H9 (cell line): ENCODE results near the gene FAM20A. TPM values are rescaled to one million over a fixed set of nuclear protein-coding genes. Genes with fewer than 3 reads are reported as not detected.

Experiments
- DNase-seq: peaks from one replicate; pipeline ENCODE4 v3.0.0-alpha.2; 2017
- H2AFZ ChIP-seq: one replicate; pipeline ENCODE4 v1.6.1; 2013; ENCODE audit warnings: mild to moderate bottlenecking, low read length, control low read depth, moderate library complexity
- H2AK5ac ChIP-seq: 2 replicates; pipeline ENCODE4 v1.6.1; 2013; ENCODE audit warnings: low read length, control low read depth, mixed read lengths; ENCODE audit not compliant: insufficient read length
- H2BK120ac ChIP-seq: one replicate; pipeline ENCODE4 v1.6.1; 2013; ENCODE audit warnings: low read depth, mild to moderate bottlenecking, low read length, control low read depth, inconsistent platforms; ENCODE audit not compliant: poor library complexity, severe bottlenecking
- H2BK12ac ChIP-seq: 2 replicates; pipeline ENCODE4 v1.6.1; 2013; ENCODE audit warnings: low read length, control low read depth, mixed read lengths, low read depth; ENCODE audit not compliant: insufficient read length
- H2BK15ac ChIP-seq: 2 replicates; pipeline ENCODE4 v1.6.1; 2013; ENCODE audit warnings: low read depth, low read length, control low read depth
- H2BK20ac ChIP-seq: one replicate; pipeline ENCODE4 v1.6.1; 2013; ENCODE audit warnings: low read depth, mild to moderate bottlenecking, low read length, control low read depth, inconsistent platforms; ENCODE audit not compliant: poor library complexity, severe bottlenecking
- H2BK5ac ChIP-seq: 2 replicates; pipeline ENCODE4 v1.6.1; 2013; ENCODE audit warnings: low read length, control low read depth, mixed read lengths; ENCODE audit not compliant: insufficient read length
- H3K14ac ChIP-seq: 2 replicates; pipeline ENCODE4 v1.6.1; 2013; ENCODE audit warnings: low read length, control low read depth; ENCODE audit not compliant: insufficient read depth
- H3K18ac ChIP-seq: 2 replicates; pipeline ENCODE4 v1.6.1; 2013; ENCODE audit warnings: low read depth, mild to moderate bottlenecking, mixed read lengths, low read length, control low read depth; ENCODE audit not compliant: insufficient read length
- H3K23ac ChIP-seq: 2 replicates; pipeline ENCODE4 v1.6.1; 2013; ENCODE audit warnings: low read length, control low read depth, mixed read lengths, low read depth; ENCODE audit not compliant: insufficient read length
- H3K23me2 ChIP-seq: 2 replicates; pipeline ENCODE4 v1.6.1; 2013; ENCODE audit warnings: low read depth, mild to moderate bottlenecking, mixed read lengths, low read length, control low read depth; ENCODE audit not compliant: insufficient read length, poor library complexity, severe bottlenecking
- H3K27ac ChIP-seq: 2 replicates; pipeline ENCODE4 v1.5.1; 2013; ENCODE audit warnings: low read length, control low read depth, mixed read lengths, low read depth; ENCODE audit not compliant: insufficient read length
- H3K27me3 ChIP-seq: 2 replicates; pipeline ENCODE4 v1.6.1; 2013; ENCODE audit warnings: low read length, control low read depth, inconsistent platforms; ENCODE audit not compliant: insufficient read depth
- H3K4ac ChIP-seq: 2 replicates; pipeline ENCODE4 v1.6.1; 2013; ENCODE audit warnings: low read depth, mild to moderate bottlenecking, control low read depth, inconsistent platforms, low read length, moderate library complexity
- H3K4me1 ChIP-seq: 2 replicates; pipeline ENCODE4 v1.6.1; 2013; ENCODE audit warnings: low read length, control low read depth, inconsistent platforms; ENCODE audit not compliant: insufficient read depth
- H3K4me2 ChIP-seq: 2 replicates; pipeline ENCODE4 v1.6.1; 2013; ENCODE audit warnings: low read length, control low read depth, mixed read lengths; ENCODE audit not compliant: insufficient read length, insufficient read depth
- H3K56ac ChIP-seq: 2 replicates; pipeline ENCODE4 v1.6.1; 2013; ENCODE audit warnings: low read depth, mild to moderate bottlenecking, mixed read lengths, low read length, control low read depth; ENCODE audit not compliant: insufficient read length
- H3K79me1 ChIP-seq: 2 replicates; pipeline ENCODE4 v1.6.1; 2013; ENCODE audit warnings: low read depth, mild to moderate bottlenecking, moderate library complexity, low read length, control low read depth, inconsistent platforms; ENCODE audit not compliant: insufficient read depth, poor library complexity, severe bottlenecking
- H3K79me2 ChIP-seq: 2 replicates; pipeline ENCODE4 v1.6.1; 2013; ENCODE audit warnings: low read length, control low read depth, inconsistent platforms; ENCODE audit not compliant: insufficient read depth
- H3K9ac ChIP-seq: 2 replicates; pipeline ENCODE4 v1.6.1; 2013; ENCODE audit warnings: low read length, control low read depth, mixed read lengths; ENCODE audit not compliant: insufficient read length; ENCODE audit errors: extremely low read depth
- H3K9me3 ChIP-seq: one replicate; pipeline ENCODE4 v1.6.1; 2013; ENCODE audit warnings: low read depth, low read length, inconsistent platforms; ENCODE audit not compliant: control insufficient read depth
- H3T11ph ChIP-seq: one replicate; pipeline ENCODE4 v1.6.1; 2013; ENCODE audit warnings: mild to moderate bottlenecking, low read length, control low read depth, inconsistent platforms
- H4K20me1 ChIP-seq: one replicate; pipeline ENCODE4 v1.6.1; 2013; ENCODE audit not compliant: control insufficient read depth, insufficient read length, insufficient read depth
- H4K5ac ChIP-seq: 2 replicates; pipeline ENCODE4 v1.6.1; 2013; ENCODE audit warnings: low read depth, mild to moderate bottlenecking, mixed read lengths, low read length, control low read depth; ENCODE audit not compliant: insufficient read length
- H4K8ac ChIP-seq: replicated peaks from 2 replicates; pipeline ENCODE4 v1.6.1; 2013; ENCODE audit warnings: low read length, control low read depth, mixed read lengths, low read depth; ENCODE audit not compliant: insufficient read length
- H4K91ac ChIP-seq: 2 replicates; pipeline ENCODE4 v1.6.1; 2013; ENCODE audit warnings: low read depth, mild to moderate bottlenecking, moderate library complexity, mixed read lengths, low read length, control low read depth; ENCODE audit not compliant: insufficient read length
- H3K27ac Mint-ChIP-seq, 3 experiments: 2 replicates in 2 of 3; 3 replicates in 1 of 3; pipeline ENCODE4 v1.8.0; 2020 to 2021; ENCODE audit warnings: mixed read lengths in 3 of 3, mild to moderate bottlenecking in 1 of 3, moderate library complexity in 1 of 3
- H3K27me3 Mint-ChIP-seq: 2 replicates; pipeline ENCODE4 v1.8.0; 2021; ENCODE audit warnings: low read depth, mild to moderate bottlenecking, moderate library complexity, mixed read lengths
- H3K36me3 Mint-ChIP-seq, 3 experiments: 2 replicates in 2 of 3; 3 replicates in 1 of 3; pipeline ENCODE4 v1.8.0; 2020 to 2021; ENCODE audit warnings: low read depth in 3 of 3, mixed read lengths in 3 of 3; ENCODE audit not compliant: insufficient read depth in 1 of 3
- H3K4me1 Mint-ChIP-seq, 2 experiments: 2 replicates each; pipeline ENCODE4 v1.8.0; 2020; ENCODE audit warnings: mixed read lengths in 2 of 2
- H3K4me3 Mint-ChIP-seq, 2 experiments: 2 replicates in 1 of 2; 3 replicates in 1 of 2; pipeline ENCODE4 v1.8.0; 2020 to 2021; ENCODE audit warnings: mild to moderate bottlenecking in 2 of 2, mixed read lengths in 2 of 2, moderate library complexity in 1 of 2
- H3K9me3 Mint-ChIP-seq, 2 experiments: 2 replicates in 1 of 2; 3 replicates in 1 of 2; pipeline ENCODE4 v1.8.0; 2020; ENCODE audit warnings: mild to moderate bottlenecking in 2 of 2, mixed read lengths in 2 of 2, moderate library complexity in 1 of 2
- CTCF ChIP-seq: fragments of 200-600 bp; sonication (generic); conservative IDR thresholded peaks from 3 replicates; pipeline ENCODE4 v1.8.0; 2021; ENCODE audit warnings: antibody characterized with exemption, mild to moderate bottlenecking
- WGBS: extraction: QIAGEN DNeasy Blood & Tissue Kit; methylation state at CpG from one replicate; pipeline ENCODE4 v1.1.7; 2013; ENCODE audit warnings: missing lambda C conversion rate, low lambda C conversion rate, mixed read lengths; ENCODE audit not compliant: insufficient read length; ENCODE audit errors: extremely low coverage; 5-methylcytosine and 5-hydroxymethylcytosine counted together
- total RNA-seq: library from RNA; stranded (reverse); gene quantifications from 2 replicates; pipeline ENCODE4 v1.2.1, GENCODE V29; 2021

Gene FAM20A
- total RNA-seq, 1 experiment from 2014 or later, result 34.4 TPM

GRCh38 chr17:68596411-68596945 is 4.7 kb downstream of the FAM20A start:
- H3K14ac ChIP-seq, result no peak overlapping the region
- peaks cover 7% of the 10 kb centered on the region for H3K23me2 ChIP-seq
- H3K4me1 Mint-ChIP-seq, result peaks cover 30 to 44% of the 10 kb centered on the region in 2 experiments
- H2AK5ac ChIP-seq, result no peak overlapping the region
- H3K18ac ChIP-seq, result no peak overlapping the region
- DNase-seq, result no peak
- no peaks in the 10 kb centered on the region for H3K79me1 ChIP-seq
- H3K9ac ChIP-seq, result no peak overlapping the region
- H3K36me3 Mint-ChIP-seq, result peaks cover 0 to 67% (median 40%) of the 10 kb centered on the region in 3 experiments; a peak in 5 of 7 replicates
- no peaks in the 10 kb centered on the region; the same call in 1 of the 2 replicates for H3K4me1 ChIP-seq
- peak overlapping the region in 1 of 3 experiments; percentile 13; a peak in 1 of 7 replicates for H3K27ac Mint-ChIP-seq
- H3K27ac ChIP-seq, result no peak overlapping the region
- H3K4ac ChIP-seq, result no peak overlapping the region
- H4K5ac ChIP-seq, result no peak overlapping the region
- H2BK12ac ChIP-seq, result no peak overlapping the region
- peaks cover 14% of the 10 kb centered on the region for H3K27me3 Mint-ChIP-seq
- H2BK120ac ChIP-seq, result no peak overlapping the region
- H2BK15ac ChIP-seq, result no peak overlapping the region
- no peak overlapping the region for H3T11ph ChIP-seq
- no peaks in the 10 kb centered on the region for H3K9me3 ChIP-seq
- H3K4me3 Mint-ChIP-seq, result no peak overlapping the region
- no peak overlapping the region for H2AFZ ChIP-seq
- H3K79me2 ChIP-seq, result no peaks in the 10 kb centered on the region
- H4K20me1 ChIP-seq, result no peaks in the 10 kb centered on the region
- no peak overlapping the region for H3K4me2 ChIP-seq
- H3K23ac ChIP-seq, result no peak overlapping the region
- H4K8ac ChIP-seq, result no peak overlapping the region
- H2BK20ac ChIP-seq, result no peak overlapping the region
- no peak overlapping the region for H4K91ac ChIP-seq
- peaks cover 6% of the 10 kb centered on the region; the same call in 1 of the 2 replicates for H3K27me3 ChIP-seq
- no CpG with 5 or more reads among the region's 5 CpGs for WGBS
- no peaks in the 10 kb centered on the region for H3K9me3 Mint-ChIP-seq
- H3K56ac ChIP-seq, result no peak overlapping the region
- no peak for TF ChIP-seq CTCF
- H2BK5ac ChIP-seq, result no peak overlapping the region
